Measurements from ENCODE around the gene SOBP.

SOBP gene

GRCh38 chr6:107697682-107698081 is 207.8 kb downstream of the SOBP start:
- no peak for DNase-seq

DNA sequence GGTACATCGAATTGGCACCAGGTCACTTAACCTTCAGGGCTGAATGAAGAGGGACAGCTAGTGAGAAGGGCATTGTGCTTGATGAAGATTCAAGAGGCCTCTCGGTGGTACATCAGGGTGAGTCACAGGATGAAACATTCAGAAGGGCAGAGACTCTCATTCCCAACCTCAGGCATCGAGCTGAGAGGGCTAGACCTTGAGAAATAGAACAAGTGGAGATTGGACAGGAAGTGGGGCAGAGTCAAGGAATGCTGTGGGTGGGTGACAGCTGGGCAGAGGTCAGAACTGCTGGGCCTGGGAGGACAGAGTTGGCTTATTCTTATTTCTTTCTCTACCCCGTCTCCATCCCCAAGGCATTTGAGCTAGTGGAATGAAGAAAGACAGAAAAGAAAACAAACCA is 208.2 kb downstream of the SOBP start:
- DNase-seq, result no peak

GRCh38 chr6:107699254-107699653 is 209.3 kb downstream of the SOBP start:
- no peak for DNase-seq

- no peak for DNase-seq
These were observed 209.9 kb downstream of the SOBP start for GRCh38 chr6:107699697-107700325.

DNA sequence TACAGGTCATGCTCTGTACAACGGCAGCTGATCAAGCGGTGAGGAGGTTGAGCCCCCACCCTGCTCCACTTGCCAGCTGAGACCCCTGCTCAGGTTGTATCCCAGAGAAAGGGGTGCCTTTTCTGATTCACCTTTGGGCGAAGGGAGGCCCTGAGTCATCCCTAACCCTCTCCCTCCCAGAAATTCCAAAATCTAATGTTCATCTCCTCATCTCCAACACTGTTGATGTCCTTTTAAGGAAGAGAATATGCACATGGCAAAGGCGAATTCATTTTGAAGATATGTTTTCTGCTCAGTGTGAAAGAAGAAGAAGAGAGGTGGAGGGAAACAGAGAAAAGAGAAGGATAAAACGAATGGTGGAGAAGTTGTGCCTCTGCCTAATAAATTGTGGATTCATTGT is 213.7 kb downstream of the SOBP start:
- no peak for DNase-seq

DNA sequence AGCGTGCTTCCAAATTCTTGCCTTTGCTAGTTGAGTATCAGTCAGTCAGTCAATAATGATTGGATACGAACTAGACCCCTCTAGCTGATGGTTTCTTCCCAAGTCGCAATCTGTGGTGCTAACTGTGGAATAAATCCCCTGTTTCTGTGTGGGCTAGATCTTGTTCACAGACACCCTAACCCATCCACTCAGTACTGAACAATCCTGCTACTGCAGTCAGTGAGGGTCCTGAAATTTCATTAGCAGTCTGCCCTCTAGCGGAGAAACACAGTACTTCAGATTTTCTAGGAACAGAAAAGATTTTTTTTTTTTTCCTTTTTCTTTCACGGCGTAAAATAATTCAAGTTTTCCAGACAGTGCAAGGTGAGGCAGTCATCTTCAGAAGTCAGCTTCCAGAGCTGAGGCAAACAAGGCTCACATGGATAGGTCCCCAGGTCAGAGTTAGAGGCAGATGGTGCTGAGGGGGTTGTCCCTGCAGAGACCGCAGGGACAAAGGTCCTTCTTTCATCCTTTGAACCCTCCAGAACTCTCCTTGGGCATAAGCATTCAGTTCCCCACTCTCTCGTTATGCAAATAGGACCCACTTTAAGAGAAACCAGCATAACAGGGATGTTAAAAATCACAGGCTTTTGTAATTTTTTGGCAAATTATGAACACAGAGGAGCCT is 214.6 kb downstream of the SOBP start:
- DNase-seq, result peak in 1 of 2 experiments; percentile 62

GRCh38 chr6:107706516-107707115 is 216.7 kb downstream of the SOBP start:
- DNase-seq, result no peak

DNA sequence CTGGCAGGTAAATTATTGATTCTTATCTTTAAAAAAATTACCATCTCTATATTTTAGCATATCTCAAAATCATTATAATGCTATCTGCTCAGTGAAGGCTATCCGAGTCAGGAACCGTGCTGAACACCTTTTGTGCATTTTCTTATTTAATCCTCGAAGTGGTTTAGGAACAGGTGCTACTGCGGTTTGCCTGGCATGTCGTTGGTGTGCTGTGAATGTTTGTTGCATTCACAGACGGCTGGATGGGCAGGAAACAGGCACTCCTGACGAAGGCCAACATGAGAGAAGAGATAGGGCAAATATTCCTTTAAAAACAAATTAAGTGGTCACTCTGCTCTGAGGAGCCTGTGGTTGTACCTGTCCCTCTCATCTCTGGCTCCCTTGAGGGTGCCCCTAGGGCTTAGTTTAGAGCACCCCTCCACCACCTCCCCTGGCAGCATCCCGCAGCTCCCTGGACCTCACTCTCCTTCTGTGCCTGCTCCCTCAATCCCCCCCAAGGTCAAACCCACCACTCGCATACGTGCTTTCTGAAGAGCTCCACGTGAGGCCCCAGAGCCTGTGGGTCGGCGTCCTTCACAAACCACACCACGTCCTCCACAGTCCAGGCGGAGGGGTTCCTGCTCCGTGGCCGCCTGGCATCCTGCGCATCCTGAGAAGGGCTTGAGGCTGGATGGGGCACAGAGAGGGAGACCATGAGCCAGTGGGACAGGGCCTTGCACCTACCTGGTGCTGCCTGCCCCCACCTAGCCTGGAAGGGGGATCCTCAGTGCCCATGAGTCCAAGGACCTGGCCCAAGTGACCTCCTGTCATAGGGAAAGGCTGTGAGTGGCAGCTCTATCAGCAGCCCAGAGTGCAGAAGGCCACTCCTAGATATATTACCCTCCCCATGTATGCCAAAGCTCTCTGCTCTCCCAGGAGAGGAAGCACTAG is 217.7 kb downstream of the SOBP start:
- no peak for DNase-seq

- no peak for DNase-seq
These were observed 218.5 kb downstream of the SOBP start for GRCh38 chr6:107708435-107708834.

GRCh38 chr6:107709341-107709740 is 219.4 kb downstream of the SOBP start:
- no peak for DNase-seq

Data from NCI-H446 (cell line).